Panc1 (cell line): Measurements from ENCODE around the gene PPP6R2.

Experiments used
- CTCF ChIP-seq: fragments of 450-650 bp; IDR thresholded peaks from 2 replicates; pipeline ENCODE4 v1.5.1; 2017; ENCODE audit warnings: mild to moderate bottlenecking
- POLR2AphosphoS5 ChIP-seq: IDR thresholded peaks from 2 replicates; pipeline ENCODE4 v1.6.1; 2012; ENCODE audit warnings: mild to moderate bottlenecking, low read depth, low read length, moderate library complexity
- REST ChIP-seq, 2 experiments: IDR thresholded peaks; 2 replicates each; pipeline ENCODE4 v1.6.1; 2011 to 2012; ENCODE audit warnings: low read depth in 2 of 2, control low read depth in 1 of 2, low read length in 1 of 2, mild to moderate bottlenecking in 1 of 2, moderate library complexity in 1 of 2; ENCODE audit not compliant: insufficient read depth in 1 of 2
- SIN3A ChIP-seq: IDR thresholded peaks from 2 replicates; pipeline ENCODE4 v1.6.1; 2012; ENCODE audit warnings: low read depth, mild to moderate bottlenecking, low read length, moderate library complexity, borderline replicate concordance; ENCODE audit not compliant: insufficient read depth
- TCF7L2 ChIP-seq: IDR thresholded peaks from 2 replicates; pipeline ENCODE4 v1.6.1; 2011; ENCODE audit warnings: mild to moderate bottlenecking, low read depth, low read length, inconsistent platforms

- TF ChIP-seq CTCF (no peak), POLR2AphosphoS5 (no peak), REST (IDR thresholded peaks at IDR 0.05; ENCODE audit: insufficient read depth in 1 of 2, low read depth in 2 of 2, low read length in 1 of 2) (no peak), TCF7L2 (no peak), SIN3A (no peak)
These were observed 118.4 kb downstream of the PPP6R2 start for GRCh38 chr22:50461536-50461935.
